PC-9 (cell line): ENCODE measurements around the gene BUB1B.

Experiments used
- EZH2 ChIP-seq: fragments of 200-600 bp; sonication (generic); IDR thresholded peaks from 2 replicates; pipeline ENCODE4 v1.8.0; 2017; ENCODE audit warnings: antibody characterized with exemption, low read depth
- TF ChIP-seq, protein P1 (sequence below): fragments of 200-600 bp; sonication (generic); conservative IDR thresholded peaks from 2 replicates; pipeline ENCODE4 v1.6.1; 2017; ENCODE audit warnings: mixed run types, antibody characterized with exemption, mild to moderate bottlenecking, moderate library complexity

DNA sequence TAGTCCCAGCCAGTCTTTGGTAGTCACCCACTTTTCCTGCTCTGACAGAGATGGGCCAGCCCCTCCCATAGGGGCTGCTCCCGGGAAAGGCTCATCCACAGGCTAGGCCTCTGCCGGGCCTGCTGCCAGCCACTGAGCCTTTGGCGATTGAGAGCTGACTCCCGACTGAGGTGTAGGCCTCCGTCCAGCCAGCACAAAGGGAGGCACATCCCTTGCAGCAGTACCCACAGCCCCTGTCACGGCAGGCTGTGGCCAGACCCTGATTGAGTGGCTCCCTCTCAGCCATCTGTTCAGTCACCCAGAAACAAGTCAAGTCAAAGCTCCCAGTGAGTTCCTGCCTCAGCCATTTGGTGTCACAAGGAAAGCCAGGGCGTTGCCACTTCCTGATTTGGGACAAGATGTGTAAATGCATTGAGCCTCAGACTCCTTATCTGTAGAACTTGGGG, 71.8 kb downstream of the BUB1B start:
- TF ChIP-seq, protein P1, sequence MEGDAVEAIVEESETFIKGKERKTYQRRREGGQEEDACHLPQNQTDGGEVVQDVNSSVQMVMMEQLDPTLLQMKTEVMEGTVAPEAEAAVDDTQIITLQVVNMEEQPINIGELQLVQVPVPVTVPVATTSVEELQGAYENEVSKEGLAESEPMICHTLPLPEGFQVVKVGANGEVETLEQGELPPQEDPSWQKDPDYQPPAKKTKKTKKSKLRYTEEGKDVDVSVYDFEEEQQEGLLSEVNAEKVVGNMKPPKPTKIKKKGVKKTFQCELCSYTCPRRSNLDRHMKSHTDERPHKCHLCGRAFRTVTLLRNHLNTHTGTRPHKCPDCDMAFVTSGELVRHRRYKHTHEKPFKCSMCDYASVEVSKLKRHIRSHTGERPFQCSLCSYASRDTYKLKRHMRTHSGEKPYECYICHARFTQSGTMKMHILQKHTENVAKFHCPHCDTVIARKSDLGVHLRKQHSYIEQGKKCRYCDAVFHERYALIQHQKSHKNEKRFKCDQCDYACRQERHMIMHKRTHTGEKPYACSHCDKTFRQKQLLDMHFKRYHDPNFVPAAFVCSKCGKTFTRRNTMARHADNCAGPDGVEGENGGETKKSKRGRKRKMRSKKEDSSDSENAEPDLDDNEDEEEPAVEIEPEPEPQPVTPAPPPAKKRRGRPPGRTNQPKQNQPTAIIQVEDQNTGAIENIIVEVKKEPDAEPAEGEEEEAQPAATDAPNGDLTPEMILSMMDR: no peak
- TF ChIP-seq EZH2: no peak
